ENCODE measurements around the gene TRERF1.

The TRERF1 gene

GRCh38 chr6:42374018-42374669, 77.6 kb downstream of the TRERF1 start:
- TF ChIP-seq SUZ12 (IDR thresholded peaks at IDR 0.05; ENCODE audit: extremely low read depth, insufficient read depth, insufficient read length) (no peak), ZNF274 (IDR thresholded peaks at IDR 0.05; ENCODE audit: low read depth, low read length) (no peak)
- Histone ChIP-seq H3K27me3 (ENCODE audit: insufficient read depth, insufficient read length) (no peaks in the 10 kb centered on the region), H3K36me3 (ENCODE audit: insufficient read depth, insufficient read length, low read length) (no peaks in the 10 kb centered on the region), H3K9me3 (ENCODE audit: insufficient read depth, low read length) (no peaks in the 10 kb centered on the region), H3K4me3 (ENCODE audit: insufficient read length, low read depth) (no peak overlapping the region), H3K9ac (ENCODE audit: insufficient read length, low read depth) (no peak overlapping the region), H3K4me1 (ENCODE audit: insufficient read depth, insufficient read length) (no peaks in the 10 kb centered on the region)
- DNase-seq (ENCODE audit: low read depth, low spot score) = no peak

- TF ChIP-seq SUZ12 (IDR thresholded peaks at IDR 0.05; ENCODE audit: extremely low read depth, insufficient read depth, insufficient read length) (no peak), ZNF274 (IDR thresholded peaks at IDR 0.05; ENCODE audit: low read depth, low read length) (no peak), YY1 (IDR thresholded peaks at IDR 0.05; ENCODE audit: insufficient read depth, insufficient read length) (no peak)
- H3K4me3 ChIP-seq (ENCODE audit: insufficient read length, low read depth) = no peak overlapping the region
- H3K9me3 ChIP-seq (ENCODE audit: insufficient read depth, low read length) = no peaks in the 10 kb centered on the region
- DNase-seq (ENCODE audit: low read depth, low spot score) = no peak
- no peaks in the 10 kb centered on the region for H3K4me1 ChIP-seq (ENCODE audit: insufficient read depth, insufficient read length)
- H3K36me3 ChIP-seq (ENCODE audit: insufficient read depth, insufficient read length, low read length) = no peaks in the 10 kb centered on the region
- no peak overlapping the region for H3K9ac ChIP-seq (ENCODE audit: insufficient read length, low read depth)
- H3K27me3 ChIP-seq (ENCODE audit: insufficient read depth, insufficient read length) = no peaks in the 10 kb centered on the region
Measured at GRCh38 chr6:42372699-42373098, 79.0 kb downstream of the TRERF1 start.

- Histone ChIP-seq H3K4me3 (ENCODE audit: insufficient read length, low read depth) (no peak overlapping the region), H3K36me3 (ENCODE audit: insufficient read depth, insufficient read length, low read length) (no peaks in the 10 kb centered on the region), H3K9me3 (ENCODE audit: insufficient read depth, low read length) (no peaks in the 10 kb centered on the region), H3K27me3 (ENCODE audit: insufficient read depth, insufficient read length) (no peaks in the 10 kb centered on the region), H3K4me1 (ENCODE audit: insufficient read depth, insufficient read length) (peaks cover 2% of the 10 kb centered on the region), H3K9ac (ENCODE audit: insufficient read length, low read depth) (no peak overlapping the region)
- no peak for DNase-seq (ENCODE audit: low read depth, low spot score)
- TF ChIP-seq SUZ12 (IDR thresholded peaks at IDR 0.05; ENCODE audit: extremely low read depth, insufficient read depth, insufficient read length) = no peak
- TF ChIP-seq ZNF274 (IDR thresholded peaks at IDR 0.05; ENCODE audit: low read depth, low read length) = no peak
- no peak for TF ChIP-seq YY1 (IDR thresholded peaks at IDR 0.05; ENCODE audit: insufficient read depth, insufficient read length)
Measured at GRCh38 chr6:42370323-42370985, 81.3 kb downstream of the TRERF1 start.

GRCh38 chr6:42369568-42369967, 82.2 kb downstream of the TRERF1 start:
- Histone ChIP-seq H3K36me3 (ENCODE audit: insufficient read depth, insufficient read length, low read length) (no peaks in the 10 kb centered on the region), H3K4me3 (ENCODE audit: insufficient read length, low read depth) (no peak overlapping the region), H3K9ac (ENCODE audit: insufficient read length, low read depth) (no peak overlapping the region), H3K27me3 (ENCODE audit: insufficient read depth, insufficient read length) (no peaks in the 10 kb centered on the region), H3K9me3 (ENCODE audit: insufficient read depth, low read length) (no peaks in the 10 kb centered on the region), H3K4me1 (ENCODE audit: insufficient read depth, insufficient read length) (peaks cover 2% of the 10 kb centered on the region)
- no peak for DNase-seq (ENCODE audit: low read depth, low spot score)
- TF ChIP-seq YY1 (IDR thresholded peaks at IDR 0.05; ENCODE audit: insufficient read depth, insufficient read length) (no peak), SUZ12 (IDR thresholded peaks at IDR 0.05; ENCODE audit: extremely low read depth, insufficient read depth, insufficient read length) (no peak), ZNF274 (IDR thresholded peaks at IDR 0.05; ENCODE audit: low read depth, low read length) (no peak)

GRCh38 chr6:42368181-42368580, 83.5 kb downstream of the TRERF1 start:
- Histone ChIP-seq H3K9ac (ENCODE audit: insufficient read length, low read depth) (no peak overlapping the region), H3K36me3 (ENCODE audit: insufficient read depth, insufficient read length, low read length) (no peaks in the 10 kb centered on the region), H3K9me3 (ENCODE audit: insufficient read depth, low read length) (no peaks in the 10 kb centered on the region), H3K4me1 (ENCODE audit: insufficient read depth, insufficient read length) (peaks cover 2% of the 10 kb centered on the region), H3K4me3 (ENCODE audit: insufficient read length, low read depth) (no peak overlapping the region), H3K27me3 (ENCODE audit: insufficient read depth, insufficient read length) (no peaks in the 10 kb centered on the region)
- no peak for DNase-seq (ENCODE audit: low read depth, low spot score)
- TF ChIP-seq ZNF274 (IDR thresholded peaks at IDR 0.05; ENCODE audit: low read depth, low read length) (no peak), SUZ12 (IDR thresholded peaks at IDR 0.05; ENCODE audit: extremely low read depth, insufficient read depth, insufficient read length) (no peak), YY1 (IDR thresholded peaks at IDR 0.05; ENCODE audit: insufficient read depth, insufficient read length) (no peak)

DNA sequence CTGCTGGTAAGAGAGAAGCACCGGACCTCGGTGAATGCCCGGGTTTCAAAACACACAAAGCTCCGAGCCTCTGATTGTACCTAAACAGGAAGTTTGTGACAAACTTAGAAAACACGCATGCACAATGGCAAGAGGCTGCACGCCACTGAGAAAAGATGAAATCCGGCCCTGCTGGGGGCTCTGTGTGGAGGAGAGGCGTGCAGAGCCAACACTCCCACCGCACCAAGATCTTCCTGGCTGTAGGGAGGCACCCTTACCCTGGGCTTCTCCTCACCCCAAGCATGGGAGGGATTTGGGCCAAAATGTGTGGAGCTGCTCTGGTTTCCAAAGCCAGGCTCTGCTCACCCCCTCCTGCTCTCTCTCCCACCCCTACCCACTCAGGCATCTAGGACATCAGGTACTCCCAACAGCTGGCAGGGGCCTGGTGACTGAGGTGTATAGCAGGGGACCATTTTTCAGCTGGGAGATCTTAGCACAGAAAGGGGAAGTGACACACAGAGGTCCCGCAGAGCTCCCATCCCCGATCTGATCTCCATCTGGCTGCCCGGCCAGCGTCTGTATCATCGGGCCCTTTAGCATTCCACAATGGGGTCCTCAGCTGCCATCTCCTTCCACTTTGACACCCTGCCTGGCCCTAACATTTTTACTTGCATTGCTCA, 84.2 kb downstream of the TRERF1 start:
- Histone ChIP-seq H3K27me3 (ENCODE audit: insufficient read depth, insufficient read length) (no peaks in the 10 kb centered on the region), H3K9me3 (ENCODE audit: insufficient read depth, low read length) (no peaks in the 10 kb centered on the region), H3K4me3 (ENCODE audit: insufficient read length, low read depth) (no peak overlapping the region), H3K4me1 (ENCODE audit: insufficient read depth, insufficient read length) (peaks cover 2% of the 10 kb centered on the region), H3K9ac (ENCODE audit: insufficient read length, low read depth) (no peak overlapping the region), H3K36me3 (ENCODE audit: insufficient read depth, insufficient read length, low read length) (no peaks in the 10 kb centered on the region)
- DNase-seq (ENCODE audit: low read depth, low spot score) = no peak
- no peak for TF ChIP-seq YY1 (IDR thresholded peaks at IDR 0.05; ENCODE audit: insufficient read depth, insufficient read length)
- no peak for TF ChIP-seq SUZ12 (IDR thresholded peaks at IDR 0.05; ENCODE audit: extremely low read depth, insufficient read depth, insufficient read length)
- TF ChIP-seq ZNF274 (IDR thresholded peaks at IDR 0.05; ENCODE audit: low read depth, low read length) = no peak

DNA sequence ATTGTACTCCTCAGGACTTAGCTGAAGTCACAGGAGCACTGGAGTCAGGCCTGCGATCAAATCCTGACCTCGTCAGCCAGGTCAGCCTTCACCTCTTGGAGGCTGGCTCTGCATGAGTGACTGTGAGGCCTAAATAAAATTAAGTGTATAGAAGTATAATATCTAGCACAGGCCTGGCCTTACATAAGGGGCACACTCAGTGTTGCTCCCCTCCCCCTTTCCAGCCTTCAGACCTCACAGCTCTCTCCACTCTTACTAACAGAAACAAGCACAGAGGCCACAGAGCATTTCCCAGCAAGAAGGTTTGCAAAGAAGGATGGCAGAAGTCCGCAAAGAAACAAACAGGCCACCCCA, 84.8 kb downstream of the TRERF1 start:
- DNase-seq (ENCODE audit: low read depth, low spot score) = no peak
- no peak overlapping the region for H3K9ac ChIP-seq (ENCODE audit: insufficient read length, low read depth)
- H3K4me1 ChIP-seq (ENCODE audit: insufficient read depth, insufficient read length) = peaks cover 2% of the 10 kb centered on the region
- no peaks in the 10 kb centered on the region for H3K9me3 ChIP-seq (ENCODE audit: insufficient read depth, low read length)
- H3K27me3 ChIP-seq (ENCODE audit: insufficient read depth, insufficient read length) = no peaks in the 10 kb centered on the region
- H3K36me3 ChIP-seq (ENCODE audit: insufficient read depth, insufficient read length, low read length) = peaks cover under 1% of the 10 kb centered on the region
- no peak overlapping the region for H3K4me3 ChIP-seq (ENCODE audit: insufficient read length, low read depth)
- TF ChIP-seq SUZ12 (IDR thresholded peaks at IDR 0.05; ENCODE audit: extremely low read depth, insufficient read depth, insufficient read length) = no peak
- no peak for TF ChIP-seq ZNF274 (IDR thresholded peaks at IDR 0.05; ENCODE audit: low read depth, low read length)
- TF ChIP-seq YY1 (IDR thresholded peaks at IDR 0.05; ENCODE audit: insufficient read depth, insufficient read length) = no peak

All from NT2/D1 (cell line).